Measurements from ENCODE around the gene MUC5AC.
"Not testable (repeated sequence)": the region's sequence is repeated elsewhere in the genome, so short reads cannot be mapped to it uniquely, and the experiment has no call there.

MUC5AC gene

DNA sequence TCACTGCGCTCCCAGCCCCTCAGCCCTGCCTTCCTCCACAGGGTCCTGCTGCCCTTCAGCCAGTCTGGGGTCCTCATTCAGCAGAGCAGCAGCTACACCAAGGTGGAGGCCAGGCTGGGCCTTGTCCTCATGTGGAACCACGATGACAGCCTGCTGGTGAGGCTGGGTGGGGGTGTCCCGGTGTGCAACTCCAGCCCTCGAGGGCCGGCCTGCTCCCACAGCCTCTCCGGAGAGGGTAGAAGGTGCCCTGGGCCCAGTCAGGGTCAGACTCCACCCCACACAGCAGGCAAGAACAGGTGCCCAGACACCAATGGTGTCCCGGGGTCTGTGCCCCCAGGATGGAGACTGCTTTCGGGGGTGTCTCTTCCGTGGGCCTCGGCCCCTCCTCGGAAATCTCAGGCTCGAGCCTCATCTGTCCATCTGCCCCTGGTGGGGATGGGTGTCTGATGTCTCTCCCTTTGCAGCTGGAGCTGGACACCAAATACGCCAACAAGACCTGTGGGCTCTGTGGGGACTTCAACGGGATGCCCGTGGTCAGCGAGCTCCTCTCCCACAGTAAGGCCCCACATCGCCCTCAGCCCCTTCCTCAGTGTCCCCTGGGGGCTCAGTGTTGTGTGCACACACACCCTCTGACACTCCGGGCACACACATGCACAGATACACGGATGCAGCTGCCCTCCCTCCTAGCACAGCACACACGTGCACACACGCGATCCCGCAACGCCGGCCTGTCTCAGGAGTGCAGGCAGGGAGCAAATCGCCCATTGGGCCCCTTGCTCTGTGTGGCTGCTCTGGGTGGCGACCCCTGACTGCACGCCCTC, 4.9 kb downstream of the MUC5AC start:
- no peak for DNase-seq (ENCODE audit: low read depth in 2 of 3, low spot score in 1 of 3)

DNA sequence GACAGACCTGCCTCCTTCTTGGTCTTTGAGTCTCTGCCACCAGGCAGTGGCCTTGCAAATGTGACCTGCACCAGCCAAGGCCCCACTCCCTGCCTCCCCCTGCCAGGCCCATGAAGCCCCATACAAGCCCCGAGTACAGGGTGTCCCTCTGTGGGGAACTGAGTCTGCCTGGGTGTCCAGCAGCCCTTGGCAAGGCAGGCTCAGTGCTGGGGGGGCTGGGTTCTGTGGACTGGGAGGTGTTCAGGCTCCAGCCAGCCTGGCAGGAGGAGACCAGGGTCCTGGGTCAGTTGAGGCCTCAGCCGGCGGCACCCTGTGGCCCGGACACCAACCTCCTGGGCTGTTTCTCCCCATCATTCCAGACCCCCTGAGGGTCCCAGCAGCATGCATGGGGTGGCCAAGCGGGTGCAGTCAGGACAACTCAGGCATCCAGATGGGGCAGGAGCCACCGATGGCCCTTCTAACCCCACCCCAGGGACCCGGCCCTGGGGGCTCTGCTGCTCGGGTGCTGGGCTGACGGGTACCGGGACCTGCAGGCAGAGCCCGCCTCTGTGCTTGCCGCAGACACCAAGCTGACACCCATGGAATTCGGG, 5.7 kb downstream of the MUC5AC start:
- no peak for DNase-seq (ENCODE audit: low read depth in 2 of 3, low spot score in 1 of 3)

DNA sequence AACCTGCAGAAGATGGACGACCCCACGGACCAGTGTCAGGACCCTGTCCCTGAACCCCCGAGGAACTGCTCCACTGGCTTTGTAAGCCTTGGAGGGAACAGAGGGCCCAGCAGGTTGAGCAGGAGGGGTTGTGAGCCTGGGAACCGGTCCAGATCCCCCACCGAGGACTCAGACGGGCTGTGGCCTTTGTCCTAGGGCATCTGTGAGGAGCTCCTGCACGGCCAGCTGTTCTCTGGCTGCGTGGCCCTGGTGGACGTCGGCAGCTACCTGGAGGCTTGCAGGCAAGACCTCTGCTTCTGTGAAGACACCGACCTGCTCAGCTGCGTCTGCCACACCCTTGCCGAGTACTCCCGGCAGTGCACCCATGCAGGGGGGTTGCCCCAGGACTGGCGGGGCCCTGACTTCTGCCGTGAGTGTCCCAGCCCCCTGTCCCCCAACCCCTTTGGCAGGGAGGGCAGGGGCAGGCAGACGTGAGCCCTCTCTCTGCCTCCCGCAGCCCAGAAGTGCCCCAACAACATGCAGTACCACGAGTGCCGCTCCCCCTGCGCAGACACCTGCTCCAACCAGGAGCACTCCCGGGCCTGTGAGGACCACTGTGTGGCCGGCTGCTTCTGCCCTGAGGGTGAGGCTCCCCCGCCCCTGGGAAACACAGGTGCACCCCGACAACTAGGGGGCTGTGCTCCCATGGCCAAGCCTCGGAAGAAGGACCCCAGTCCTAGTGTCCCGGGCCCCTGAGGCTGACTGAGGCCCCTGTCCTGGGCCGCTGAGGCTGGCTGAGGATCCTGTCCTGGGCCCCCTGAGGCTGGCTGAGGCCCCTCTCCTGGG, 6.4 kb downstream of the MUC5AC start:
- DNase-seq (ENCODE audit: low read depth in 2 of 3, low spot score in 1 of 3): no peak

DNA sequence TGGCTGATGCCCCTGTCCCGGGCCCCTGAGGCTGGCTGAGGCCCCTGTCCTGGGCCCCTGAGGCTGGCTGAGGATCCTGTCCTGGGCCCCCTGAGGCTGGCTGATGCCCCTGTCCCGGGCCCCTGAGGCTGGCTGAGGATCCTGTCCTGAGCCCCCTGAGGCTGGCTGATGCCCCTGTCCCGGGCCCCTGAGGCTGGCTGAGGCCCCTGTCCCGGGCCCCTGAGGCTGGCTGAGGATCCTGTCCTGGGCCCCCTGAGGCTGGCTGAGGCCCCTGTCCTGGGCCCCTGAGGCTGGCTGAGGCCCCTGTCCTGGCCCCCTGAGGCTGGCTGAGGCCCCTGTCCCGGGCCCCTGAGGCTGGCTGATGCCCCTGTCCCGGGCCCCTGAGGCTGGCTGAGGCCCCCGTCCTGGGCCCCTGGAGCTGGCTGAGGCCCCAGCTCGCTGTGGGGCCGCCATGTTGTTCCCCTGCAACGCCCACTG, 7.1 kb downstream of the MUC5AC start:
- DNase-seq (ENCODE audit: low read depth in 2 of 3, low spot score in 1 of 3): not testable (repeated sequence)

DNA sequence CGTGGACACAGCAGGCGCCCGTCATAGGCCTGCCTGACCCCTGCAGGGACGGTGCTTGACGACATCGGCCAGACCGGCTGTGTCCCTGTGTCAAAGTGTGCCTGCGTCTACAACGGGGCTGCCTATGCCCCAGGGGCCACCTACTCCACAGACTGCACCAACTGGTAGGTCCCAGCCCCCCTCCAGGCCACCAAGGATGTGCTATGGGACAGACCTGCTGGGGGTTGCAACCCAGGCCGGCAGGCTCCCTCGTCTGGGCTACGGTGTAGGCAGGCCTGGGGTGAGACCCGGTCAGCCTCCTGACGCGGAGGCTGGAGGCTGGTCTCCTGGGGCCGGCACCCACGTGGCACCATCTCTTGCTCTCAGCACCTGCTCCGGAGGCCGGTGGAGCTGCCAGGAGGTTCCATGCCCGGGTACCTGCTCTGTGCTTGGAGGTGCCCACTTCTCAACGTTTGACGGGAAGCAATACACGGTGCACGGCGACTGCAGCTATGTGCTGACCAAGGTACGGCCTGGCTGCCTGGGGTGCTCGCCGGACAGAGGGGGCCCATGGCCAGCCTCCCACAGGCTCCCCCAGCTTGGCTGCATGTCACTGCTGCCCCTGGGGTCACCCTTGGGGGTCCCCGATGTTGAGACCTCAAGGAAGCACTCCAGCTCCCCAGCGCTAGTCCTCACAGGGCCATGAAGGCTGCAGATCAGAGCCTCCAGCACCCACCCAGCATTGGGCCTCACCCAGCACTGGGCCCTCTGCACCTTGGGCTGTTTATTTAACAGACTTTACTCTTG, 7.7 kb downstream of the MUC5AC start:
- no peak for DNase-seq (ENCODE audit: low read depth in 2 of 3, low spot score in 1 of 3)

DNA sequence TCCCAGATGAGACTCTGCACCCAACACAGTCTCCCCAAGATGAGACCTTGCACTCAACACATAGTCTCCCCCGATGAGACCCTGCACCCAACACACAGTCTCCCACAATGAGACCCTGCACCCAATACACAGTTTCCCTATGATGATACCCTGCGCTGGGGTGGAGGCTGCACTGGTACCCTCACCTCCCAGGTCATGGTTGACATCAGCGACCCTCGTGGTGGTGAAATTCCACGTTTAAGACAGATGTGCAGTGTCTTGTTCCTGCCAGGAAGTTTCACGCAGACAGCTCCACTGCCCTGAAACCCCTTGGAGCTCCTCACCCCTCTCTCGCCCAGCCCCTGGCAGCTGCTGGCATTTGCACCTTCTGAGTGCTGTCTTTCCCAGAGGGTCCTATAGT, 9.5 kb downstream of the MUC5AC start:
- DNase-seq (ENCODE audit: low read depth in 2 of 3, low spot score in 1 of 3): no peak

DNA sequence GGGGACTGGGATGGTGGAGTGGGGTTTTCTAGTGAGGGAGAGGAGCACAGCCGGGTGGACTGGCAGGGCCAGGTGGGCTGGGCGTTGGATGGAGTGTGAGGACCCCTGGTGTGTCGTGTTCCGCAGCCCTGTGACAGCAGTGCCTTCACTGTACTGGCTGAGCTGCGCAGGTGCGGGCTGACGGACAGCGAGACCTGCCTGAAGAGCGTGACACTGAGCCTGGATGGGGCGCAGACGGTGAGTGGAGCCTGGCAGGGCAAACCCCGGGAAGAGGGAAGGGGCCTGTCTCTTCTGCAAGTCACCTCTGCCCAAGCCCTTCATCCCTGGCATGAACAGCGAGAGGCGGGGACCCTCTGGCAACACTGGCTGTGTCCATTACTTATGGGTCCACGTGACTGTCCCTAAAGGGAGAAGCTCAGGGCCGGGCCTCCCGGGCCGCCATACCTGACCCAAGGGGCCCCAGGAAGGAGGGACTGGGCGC, 10.0 kb downstream of the MUC5AC start:
- no peak for DNase-seq (ENCODE audit: low read depth in 2 of 3, low spot score in 1 of 3)

DNA sequence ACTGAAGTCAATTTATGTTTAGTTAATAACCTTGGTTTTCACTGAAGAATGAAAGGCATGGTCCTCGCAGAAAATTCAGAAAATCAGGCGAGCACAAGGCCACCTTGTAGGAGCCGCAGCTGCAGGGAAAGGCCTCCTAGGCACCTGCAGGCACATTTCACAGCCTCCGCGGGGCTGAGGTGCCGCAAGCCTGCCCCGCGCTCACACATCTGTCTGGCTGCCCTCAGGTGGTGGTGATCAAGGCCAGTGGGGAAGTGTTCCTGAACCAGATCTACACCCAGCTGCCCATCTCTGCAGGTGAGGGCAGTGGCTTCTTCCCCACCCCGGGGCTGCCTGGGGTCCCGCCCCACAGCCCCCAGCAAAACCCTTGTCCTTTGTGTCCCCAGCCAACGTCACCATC, 10.5 kb downstream of the MUC5AC start:
- DNase-seq (ENCODE audit: low read depth in 2 of 3, low spot score in 1 of 3): no peak

DNA sequence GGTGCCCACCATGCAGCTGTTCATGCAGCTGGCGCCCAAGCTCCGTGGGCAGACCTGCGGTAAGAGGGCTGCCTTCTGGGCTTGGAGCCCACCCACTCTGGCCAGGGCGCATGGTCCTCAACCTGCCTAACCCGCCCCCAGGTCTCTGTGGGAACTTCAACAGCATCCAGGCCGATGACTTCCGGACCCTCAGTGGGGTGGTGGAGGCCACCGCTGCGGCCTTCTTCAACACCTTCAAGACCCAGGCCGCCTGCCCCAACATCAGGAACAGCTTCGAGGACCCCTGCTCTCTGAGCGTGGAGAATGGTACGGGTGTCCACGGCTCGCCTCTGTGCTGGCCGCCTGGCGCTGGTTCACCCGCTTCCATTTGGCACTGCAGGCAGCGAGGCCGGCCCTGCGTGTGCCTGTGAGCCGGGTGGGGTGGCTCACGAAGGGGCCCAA, 11.0 kb downstream of the MUC5AC start:
- no peak for DNase-seq (ENCODE audit: low read depth in 2 of 3, low spot score in 1 of 3)

DNA sequence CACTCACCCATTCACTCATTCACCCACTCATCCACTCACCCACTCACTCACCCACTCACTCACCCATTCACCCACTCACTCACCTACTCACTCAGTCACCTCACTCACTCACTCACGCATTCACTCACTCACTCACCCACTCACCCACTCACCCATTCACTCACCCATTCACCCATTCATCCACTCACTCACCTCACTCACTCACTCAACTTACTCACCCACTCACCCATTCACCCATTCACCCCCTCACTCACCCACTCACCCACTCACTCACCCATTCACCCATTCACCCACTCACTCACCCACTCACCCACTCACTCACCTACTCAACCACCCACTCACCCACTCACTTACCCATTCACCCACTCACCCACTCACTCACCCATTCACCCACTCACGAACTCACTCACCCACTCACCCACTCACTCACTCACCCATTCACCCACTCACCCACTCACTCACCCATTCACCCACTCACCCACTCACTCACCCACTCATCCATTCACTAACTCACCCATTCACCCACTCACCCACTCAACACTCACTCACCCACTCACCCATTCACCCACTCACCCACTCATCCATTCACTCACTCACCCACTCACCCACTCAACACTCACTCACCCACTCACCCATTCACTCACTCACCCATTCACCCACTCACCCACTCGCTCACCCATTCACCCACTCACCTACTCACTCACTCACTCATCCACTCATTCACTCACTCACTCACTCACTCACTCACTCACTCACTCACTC, 13.7 kb downstream of the MUC5AC start:
- DNase-seq (ENCODE audit: low read depth in 2 of 3, low spot score in 1 of 3): no peak

DNA sequence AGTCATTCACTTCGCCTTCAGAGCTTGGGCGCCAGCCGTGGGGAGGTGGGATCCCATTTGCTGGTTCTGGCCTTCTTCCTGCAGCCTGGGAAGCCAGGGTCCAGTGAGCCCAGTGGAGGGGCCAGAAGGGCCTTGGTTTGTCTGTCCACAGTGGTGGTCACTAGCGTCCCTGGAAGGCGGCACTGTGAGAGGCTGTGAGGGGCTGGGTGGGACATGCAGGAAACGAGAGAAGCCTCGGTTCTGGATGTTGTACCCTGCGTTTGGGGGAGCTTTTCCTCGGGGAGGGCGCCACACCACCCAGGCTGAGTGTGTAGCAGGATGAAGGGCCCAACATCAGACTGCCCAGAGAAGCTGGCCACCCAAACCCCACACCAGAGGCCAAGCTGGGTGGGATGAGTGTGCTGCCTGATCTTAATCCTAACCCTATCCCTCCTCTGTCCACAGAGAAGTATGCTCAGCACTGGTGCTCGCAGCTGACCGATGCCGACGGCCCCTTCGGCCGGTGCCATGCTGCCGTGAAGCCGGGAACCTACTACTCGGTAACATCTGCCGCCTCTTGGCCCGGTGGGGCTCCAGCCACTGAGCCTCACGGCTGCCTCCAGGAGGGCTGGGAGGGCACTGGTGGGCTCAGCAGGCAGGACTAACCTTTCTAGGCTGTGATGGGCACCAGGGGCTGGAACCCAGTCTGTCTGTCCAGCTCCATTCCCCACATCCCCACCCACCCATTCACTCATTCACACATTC, 14.4 kb downstream of the MUC5AC start:
- no peak for DNase-seq (ENCODE audit: low read depth in 2 of 3, low spot score in 1 of 3)

DNA sequence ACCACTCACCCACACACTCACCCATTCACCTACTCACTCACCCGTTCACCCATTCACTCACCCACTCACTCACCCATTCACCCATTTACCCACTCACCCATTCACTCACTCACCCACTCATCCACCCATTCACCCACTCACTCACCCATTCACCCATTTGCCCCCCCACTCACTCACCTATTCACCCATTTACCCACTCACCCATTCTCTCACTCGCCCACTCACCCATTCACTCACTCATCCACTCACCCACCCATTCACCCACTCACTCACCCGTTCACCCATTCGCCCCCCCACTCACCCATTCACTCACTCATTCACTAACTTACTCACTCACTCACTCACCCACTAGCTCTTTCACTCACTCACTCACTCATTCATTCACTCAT, 15.0 kb downstream of the MUC5AC start:
- no peak for DNase-seq (ENCODE audit: low read depth in 2 of 3, low spot score in 1 of 3)

DNA sequence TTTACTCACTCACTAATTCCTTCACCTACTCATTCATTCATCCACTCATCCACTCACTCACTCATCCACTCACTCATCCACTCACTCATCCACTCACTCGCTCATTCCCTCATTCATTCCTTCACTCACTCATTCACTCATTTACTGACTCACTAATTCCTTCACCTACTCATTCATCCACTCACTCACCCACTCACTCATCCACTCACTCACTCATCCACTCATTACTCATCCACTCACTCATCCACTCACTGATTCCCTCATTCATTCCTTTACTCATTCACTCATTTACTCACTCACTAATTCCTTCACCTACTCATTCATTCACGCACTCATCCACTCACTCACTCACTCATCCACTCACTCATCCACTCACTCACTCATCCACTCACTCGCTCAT, 15.6 kb downstream of the MUC5AC start:
- not testable (repeated sequence) for DNase-seq (ENCODE audit: low read depth in 2 of 3, low spot score in 1 of 3)

DNA sequence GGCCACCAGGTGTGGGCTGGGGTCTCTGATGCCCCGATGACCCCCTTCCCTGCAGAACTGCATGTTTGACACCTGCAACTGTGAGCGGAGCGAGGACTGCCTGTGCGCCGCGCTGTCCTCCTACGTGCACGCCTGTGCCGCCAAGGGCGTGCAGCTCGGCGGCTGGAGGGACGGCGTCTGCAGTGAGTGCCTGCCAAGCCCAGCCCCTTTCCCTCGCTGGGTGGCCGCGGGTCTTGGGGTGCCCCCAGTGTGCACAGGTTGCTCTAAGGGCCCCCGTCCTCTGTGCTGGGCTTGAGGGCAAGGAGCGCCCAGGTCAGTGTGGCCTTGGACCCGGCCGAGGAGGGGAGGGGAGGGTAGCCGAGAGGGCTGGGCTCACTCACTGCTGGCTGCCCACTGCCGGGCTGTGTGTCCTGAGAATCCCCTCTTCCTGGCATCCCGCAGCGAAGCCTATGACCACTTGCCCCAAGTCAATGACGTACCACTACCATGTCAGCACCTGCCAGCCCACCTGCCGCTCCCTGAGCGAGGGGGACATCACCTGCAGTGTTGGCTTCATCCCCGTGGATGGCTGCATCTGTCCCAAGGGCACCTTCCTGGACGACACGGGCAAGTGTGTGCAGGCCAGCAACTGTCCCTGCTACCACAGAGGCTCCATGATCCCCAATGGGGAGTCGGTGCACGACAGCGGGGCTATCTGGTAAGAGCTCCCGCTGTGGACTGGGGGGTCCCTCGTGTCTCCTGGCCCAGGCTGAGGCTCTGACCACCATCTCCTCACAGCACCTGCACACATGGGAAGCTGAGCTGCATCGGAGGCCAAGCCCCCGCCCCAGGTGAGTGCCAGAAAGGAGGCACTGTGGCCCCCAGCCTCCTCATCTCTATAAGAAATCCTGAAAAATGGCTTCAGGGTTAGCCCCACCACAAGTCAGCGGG, 17.0 kb downstream of the MUC5AC start:
- no peak for DNase-seq (ENCODE audit: low read depth in 2 of 3, low spot score in 1 of 3)

DNA sequence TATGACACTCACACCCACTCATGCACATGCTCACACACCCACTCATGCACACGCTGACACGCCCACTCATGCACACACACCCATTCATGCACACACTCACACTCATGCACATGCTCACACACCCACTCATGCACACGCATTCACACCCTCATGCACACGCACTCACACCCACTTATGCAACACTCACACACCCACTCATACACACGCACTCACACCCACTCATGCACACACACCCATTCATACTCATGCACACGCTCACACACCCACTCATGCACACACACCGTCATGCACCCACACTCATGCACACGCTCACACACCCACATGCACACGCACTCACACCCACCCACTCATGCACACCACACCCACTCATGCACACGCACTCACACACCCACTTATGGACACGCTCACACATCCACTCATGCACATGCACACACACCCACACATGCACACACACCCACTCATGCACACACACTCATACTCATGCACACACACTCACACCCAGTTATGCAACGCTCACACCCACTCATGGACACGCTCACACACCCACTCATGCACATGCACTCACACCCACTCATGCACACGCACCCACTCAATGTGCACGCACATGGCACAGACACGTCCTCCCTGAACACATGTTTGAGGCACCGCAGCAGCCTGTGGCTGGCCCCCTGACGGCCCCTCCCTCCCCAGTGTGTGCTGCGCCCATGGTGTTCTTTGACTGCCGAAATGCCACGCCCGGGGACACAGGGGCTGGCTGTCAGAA, 17.9 kb downstream of the MUC5AC start:
- no peak for DNase-seq (ENCODE audit: low read depth in 2 of 3, low spot score in 1 of 3)

DNA sequence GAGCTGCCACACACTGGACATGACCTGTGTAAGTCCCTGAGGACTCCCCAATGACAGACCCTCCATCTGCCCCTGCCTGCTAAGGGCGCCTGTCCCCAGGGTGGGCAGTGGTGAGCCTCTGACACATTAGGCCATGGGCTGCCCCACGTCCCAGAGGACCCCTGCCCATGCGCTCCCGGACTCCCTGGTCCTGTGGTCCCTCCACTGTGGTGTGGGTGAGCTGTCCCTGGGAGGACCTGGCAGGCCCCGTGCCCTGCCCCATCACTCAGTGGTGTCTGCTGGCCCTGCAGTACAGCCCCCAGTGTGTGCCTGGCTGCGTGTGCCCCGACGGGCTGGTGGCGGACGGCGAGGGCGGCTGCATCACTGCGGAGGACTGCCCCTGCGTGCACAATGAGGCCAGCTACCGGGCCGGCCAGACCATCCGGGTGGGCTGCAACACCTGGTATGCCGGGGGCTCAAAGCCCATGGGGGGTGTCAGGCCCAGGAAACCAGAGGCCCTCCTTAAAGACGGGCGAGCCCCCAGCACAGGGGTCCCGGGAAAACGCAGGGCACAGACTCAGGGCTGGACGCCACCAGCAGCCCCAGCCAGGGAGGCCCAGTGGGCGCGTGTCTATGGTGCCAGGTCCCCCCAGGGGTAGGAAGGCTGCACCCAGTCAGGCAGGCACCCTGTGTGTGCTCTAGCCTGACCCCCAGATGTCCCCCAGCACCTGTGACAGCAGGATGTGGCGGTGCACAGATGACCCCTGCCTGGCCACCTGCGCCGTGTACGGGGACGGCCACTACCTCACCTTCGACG, 18.7 kb downstream of the MUC5AC start:
- no peak for DNase-seq (ENCODE audit: low read depth in 2 of 3, low spot score in 1 of 3)

All from stimulated activated CD4-positive, alpha-beta T cell treated with anti-CD3 and anti-CD28 coated beads, Interleukin-12 subunit alpha, Interleukin-12 subunit beta, amount 100 ng/mL, for 48 hours (primary cell).